Erythroblast (primary cell): ENCODE results near the gene ULBP2.

Source experiments
- GATA1 ChIP-seq: IDR thresholded peaks from 2 replicates; pipeline ENCODE4 v1.6.1; 2011; ENCODE audit warnings: low read depth, mild to moderate bottlenecking, control low read depth, low read length, moderate library complexity
- POLR2A ChIP-seq: IDR thresholded peaks from 2 replicates; pipeline ENCODE4 v1.6.1; 2011; ENCODE audit warnings: mild to moderate bottlenecking, low read length

- TF ChIP-seq POLR2A (no peak), GATA1 (no peak)
Measured at GRCh38 chr6:149987602-149988107, 45.8 kb downstream of the ULBP2 start.
